ENCODE data around the gene LYPD8.

The LYPD8 gene

GRCh38 chr1:248702714-248703113 is 52.8 kb downstream of the LYPD8 start, which contains the start of gene OR14I1:
Gene OR14I1, minus strand, starts transcription at chr1:248702766.
- no peak within 1 kb of the TSS for H3K4me3 ChIP-seq (ENCODE audit: low read depth, low read length)
- TF ChIP-seq CTCF (IDR thresholded peaks at IDR 0.05; ENCODE audit: borderline replicate concordance, insufficient read depth, low read depth, low read length) = no peak

DNA sequence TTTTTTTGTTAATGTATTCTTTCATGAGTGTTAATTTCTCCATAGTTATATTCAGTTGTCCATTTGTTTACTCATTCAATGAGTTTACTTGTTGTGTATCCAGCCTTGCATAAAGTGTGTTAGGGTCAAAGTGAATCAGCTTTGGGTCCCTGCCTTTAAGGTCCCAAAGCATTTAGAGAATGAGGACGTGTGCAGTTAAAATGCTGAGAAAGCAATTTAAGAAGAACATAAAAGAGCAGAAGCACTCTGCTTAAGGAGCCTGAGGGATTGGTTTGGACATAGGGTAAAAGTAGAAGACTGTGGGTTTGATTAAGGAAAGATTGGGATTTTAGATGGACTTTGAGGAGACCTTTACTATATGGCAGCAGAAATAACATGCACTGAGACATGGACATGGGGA is 56.5 kb downstream of the LYPD8 start:
- H3K4me3 ChIP-seq (ENCODE audit: low read depth, low read length) = no peak overlapping the region
- TF ChIP-seq CTCF (IDR thresholded peaks at IDR 0.05; ENCODE audit: borderline replicate concordance, insufficient read depth, low read depth, low read length) = no peak

DNA sequence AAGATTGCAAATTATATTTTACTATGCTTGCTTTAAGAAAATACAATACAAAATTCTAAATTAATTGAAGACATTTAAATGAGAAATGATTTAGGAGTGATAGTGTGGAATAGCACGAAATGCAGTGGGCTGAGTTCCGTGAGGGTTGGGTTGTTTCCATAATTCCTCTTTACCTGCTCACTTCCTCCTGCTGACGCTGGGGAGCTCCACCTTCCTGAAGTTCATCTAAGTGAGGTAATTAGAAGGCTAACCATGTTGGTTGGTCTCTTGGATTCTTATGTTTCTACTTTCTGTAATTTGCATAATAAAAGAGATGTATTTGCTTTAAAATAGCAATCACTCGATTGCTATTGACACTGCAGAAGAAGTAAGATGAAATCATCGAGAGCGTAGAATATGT is 57.7 kb downstream of the LYPD8 start:
- TF ChIP-seq CTCF (IDR thresholded peaks at IDR 0.05; ENCODE audit: borderline replicate concordance, insufficient read depth, low read depth, low read length) = no peak
- H3K4me3 ChIP-seq (ENCODE audit: low read depth, low read length) = no peak overlapping the region

DNA sequence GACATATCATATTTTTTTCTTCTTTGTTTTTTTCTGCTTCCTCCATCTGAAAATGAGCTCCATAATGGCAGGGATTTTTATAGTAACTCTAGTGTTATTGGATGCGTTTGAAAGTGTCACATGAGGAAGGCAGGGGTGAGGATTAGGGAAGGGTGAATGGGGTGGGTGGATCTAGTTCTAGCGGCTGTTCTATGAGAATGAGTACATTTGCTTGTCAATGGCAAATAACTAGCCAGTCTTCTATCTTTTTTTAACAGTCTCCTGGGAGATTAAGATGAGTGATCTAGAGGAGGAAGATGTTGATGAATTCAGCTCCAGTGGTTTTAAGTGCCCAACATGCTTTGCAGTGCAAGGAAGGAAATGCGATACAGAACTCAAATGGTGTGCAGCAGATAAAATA is 58.8 kb downstream of the LYPD8 start:
- TF ChIP-seq CTCF (IDR thresholded peaks at IDR 0.05; ENCODE audit: borderline replicate concordance, insufficient read depth, low read depth, low read length) = no peak

GRCh38 chr1:248696261-248696660 is 59.3 kb downstream of the LYPD8 start:
- TF ChIP-seq CTCF (IDR thresholded peaks at IDR 0.05; ENCODE audit: borderline replicate concordance, insufficient read depth, low read depth, low read length) = 0 out of 2 replicates have a peak, but pooled peaks have one; percentile 9

More for the DNA sequence above, 58.8 kb downstream of the LYPD8 start:
- H3K4me3 ChIP-seq (ENCODE audit: low read depth, low read length) = no peak overlapping the region

GRCh38 chr1:248695451-248696132 is 60.0 kb downstream of the LYPD8 start:
- TF ChIP-seq CTCF (IDR thresholded peaks at IDR 0.05; ENCODE audit: borderline replicate concordance, insufficient read depth, low read depth, low read length) = no peak
- H3K4me3 ChIP-seq (ENCODE audit: low read depth, low read length) = no peak overlapping the region

More at GRCh38 chr1:248696261-248696660, 59.3 kb downstream of the LYPD8 start:
- H3K4me3 ChIP-seq (ENCODE audit: low read depth, low read length) = no peak overlapping the region

- no peak for TF ChIP-seq CTCF (IDR thresholded peaks at IDR 0.05; ENCODE audit: borderline replicate concordance, insufficient read depth, low read depth, low read length)
- H3K4me3 ChIP-seq (ENCODE audit: low read depth, low read length) = no peak overlapping the region
These were observed 63.9 kb downstream of the LYPD8 start for GRCh38 chr1:248691567-248692155.
